Heart right ventricle (tissue), 16 donors: ENCODE measurements around the gene ABLIM2. TPM values are rescaled to one million over a fixed set of nuclear protein-coding genes. Genes with fewer than 3 reads are reported as not detected.

ENCODE experiments used
- ATAC-seq, 8 donors: fragments of 200-7000 bp; cut with Tn5 transposase; one replicate each; pipeline ENCODE4 v1.9.1; 2020; ENCODE audit warnings: mild to moderate bottlenecking in 8 of 8, moderate library complexity in 8 of 8, moderate number of reproducible peaks in 1 of 8
- DNase-seq, 2 donors: peaks; one replicate each; pipeline ENCODE4 v3.0.0-alpha.2; 2020
- H3K27ac ChIP-seq, 10 donors: fragments of 200-600 bp; sonication (generic) in 2 of 10; one replicate each; pipeline versions ENCODE4 v1.5.0 to v1.8.0; 2020 to 2022; ENCODE audit warnings: mild to moderate bottlenecking in 3 of 10
- H3K27me3 ChIP-seq, 7 donors: fragments of 200-600 bp; one replicate each; pipeline ENCODE4 v1.8.0; 2021 to 2022; ENCODE audit warnings: mild to moderate bottlenecking in 2 of 7
- H3K36me3 ChIP-seq, 9 donors: fragments of 200-600 bp; sonication (generic) in 1 of 9; one replicate each; pipeline versions ENCODE4 v1.5.0 to v1.8.0; 2020 to 2022; ENCODE audit warnings: mild to moderate bottlenecking in 2 of 9
- H3K4me1 ChIP-seq, 9 donors: fragments of 200-600 bp; sonication (generic) in 1 of 9; one replicate each; pipeline versions ENCODE4 v1.5.0 to v1.8.0; 2020 to 2022; ENCODE audit warnings: mild to moderate bottlenecking in 4 of 9
- H3K4me3 ChIP-seq, 10 donors: fragments of 200-600 bp; sonication (generic) in 2 of 10; one replicate each; pipeline versions ENCODE4 v1.5.0 to v1.8.0; 2020 to 2022; ENCODE audit warnings: mild to moderate bottlenecking in 7 of 10, moderate library complexity in 2 of 10
- H3K9me3 ChIP-seq, 11 donors: fragments of 200-600 bp in 10 of 11; sonication (generic) in 2 of 11; one replicate each; pipeline versions ENCODE4 v1.5.0 to v1.8.0; 2013 to 2022; ENCODE audit warnings: mild to moderate bottlenecking in 2 of 11, control low read depth in 1 of 11, moderate library complexity in 1 of 11
- CTCF ChIP-seq, 9 donors: fragments of 200-600 bp; sonication (generic) in 2 of 9; IDR thresholded peaks; one replicate each; pipeline versions ENCODE4 v1.5.0 to v1.8.0; 2021 to 2022; ENCODE audit warnings: antibody characterized with exemption in 9 of 9, mild to moderate bottlenecking in 5 of 9, moderate library complexity in 1 of 9
- WGBS, 2 donors: extraction: QIAGEN DNeasy Blood & Tissue Kit; methylation state at CpG; one replicate each; pipeline ENCODE4 v1.1.7; 2013; ENCODE audit warnings: inconsistent platforms in 1 of 2; 5-methylcytosine and 5-hydroxymethylcytosine counted together
- intact Hi-C, 10 donors: fragments of 100-400 bp; cut with DNase I; formaldehyde crosslinking; loops; one replicate each; pipeline versions ENCODE4 v1.11.1 to v1.14.2; 2022
- polyA plus RNA-seq, 2 donors: library from polyadenylated mRNA; stranded (reverse); fragments of 200-250 nt; gene quantifications; one replicate each; pipeline ENCODE4 v1.2.3, GENCODE V29; 2013
- total RNA-seq, 10 donors: library from RNA; stranded (reverse); fragmentation: NEBNext Ultra II Directional in 3 of 10; extraction: Animal tissue kit (Norgen Biotek cat#: 25700) in 3 of 10; gene quantifications; one replicate each; pipeline versions ENCODE4 v1.2.1 to v1.2.4, GENCODE V29; 2021 to 2023
- donor health status: Arrhythmogenic right ventricular cardiomyopathy.
- donor health status: ischemic (EF 13 %, LVEDD 7.1; RV severe dilation, severe dysfunction).
- donor health status: healthy with polysubstance abuse.
- donor health status: DM: no; HTN: yes; CAD: no.
- donor health status: DM: no; HTN: no; CAD: no.
- donor health status: ischemic (EF 25% LVEDD 6.9; RV normal size, moderate dysfunction).
- donor health status: ischemic (EF 25% LVEDD 5.7; RV mildly dilated, moderate dysfunction).
- donor health status: healthy.
- donor health status: DM: yes; HTN: yes; CAD: no.
- donor health status: Ischemic cardiomyopathy.
- donor health status: ischemic (EF 35%, LVEDD 5.7; RV mildly dilated, moderate dysfunction).
- donor health status: nonischemic (EF 11% LVEDD 7.7; RV severe dilation, severe dysfunction).
- donor health status: DM: yes; HTN: yes; CAD: no.
- donor health status: PGD.
- donor health status: ischemic (EF 29% LVEDD 5.4; RV normal size, mild dysfunction).
- donor health status: nonischemic (EF 23%, LVEDD 6.1; RV moderate dilation, normal function).

ABLIM2 gene
- total and polyA plus RNA-seq, 12 donors, result 7.2 to 27.8 (median 17.6) TPM

DNA sequence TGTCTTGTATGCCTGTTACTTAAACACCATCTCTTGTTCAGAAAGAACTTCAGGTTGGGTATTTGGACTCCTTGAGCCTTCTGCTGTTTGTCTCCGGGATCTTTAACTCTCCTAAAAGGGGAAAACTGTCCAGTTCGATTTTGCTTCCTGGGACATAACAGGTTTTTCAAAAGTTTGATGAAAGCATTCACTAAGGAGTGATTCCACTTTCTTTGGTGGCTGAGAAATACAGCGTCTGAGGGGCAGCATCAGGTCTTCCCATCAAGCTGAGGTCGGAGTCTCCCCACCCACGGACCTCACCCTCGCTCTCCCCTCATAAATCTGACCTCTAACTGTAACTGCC, 220.4 kb downstream of the ABLIM2 start:
- Histone ChIP-seq H3K27ac (peak overlapping the region in 8 of 10 donors; percentile 90 to 95 (median 92)), H3K4me3 (peak overlapping the region; percentile 77 to 93 (median 86)), H3K4me1 (peaks cover 0 to 33% (median 19%) of the 10 kb centered on the region in 9 donors), H3K9me3 (peaks cover 0 to 12% (median 0%) of the 10 kb centered on the region in 11 donors), H3K36me3 (peaks cover 0 to 4% (median 0%) of the 10 kb centered on the region in 9 donors), H3K27me3 (peaks cover 0 to 34% (median 0%) of the 10 kb centered on the region in 7 donors)
- peak in 2 of 8 donors; percentile 3 to 22 for ATAC-seq
- no peak for DNase-seq
- TF ChIP-seq CTCF (IDR thresholded peaks at IDR 0.05), result no peak
- intact Hi-C loops, result loop anchor here in 4 of 10 donors (2.0 to 10.0 kb wide), 4 partner anchors 47 to 136 kb away; no protein-coding TSS in a partner anchor
- WGBS, 2 donors, result 14 to 23% methylated on average over 6 of the region's 6 CpGs

- Histone ChIP-seq H3K4me1 (peaks cover 0 to 33% (median 19%) of the 10 kb centered on the region in 9 donors), H3K4me3 (peak overlapping the region in 5 of 10 donors; percentile 80 to 93 (median 89)), H3K27me3 (peaks cover 0 to 34% (median 0%) of the 10 kb centered on the region in 7 donors), H3K27ac (no peak overlapping the region), H3K9me3 (peaks cover 0 to 15% (median 0%) of the 10 kb centered on the region in 11 donors), H3K36me3 (peaks cover 0 to 4% (median 0%) of the 10 kb centered on the region in 9 donors)
- DNase-seq (no peak), ATAC-seq (no peak)
- intact Hi-C loops, result loop anchor here in 3 of 10 donors (5.0 to 10.0 kb wide), 3 partner anchors 48 to 135 kb away; no protein-coding TSS in a partner anchor
- no peak for TF ChIP-seq CTCF (IDR thresholded peaks at IDR 0.05)
- 88 to 96% methylated on average over 2 of the region's 2 CpGs for WGBS, 2 donors
Observed at GRCh38 chr4:7937006-7937405, 221.6 kb downstream of the ABLIM2 start.

DNA sequence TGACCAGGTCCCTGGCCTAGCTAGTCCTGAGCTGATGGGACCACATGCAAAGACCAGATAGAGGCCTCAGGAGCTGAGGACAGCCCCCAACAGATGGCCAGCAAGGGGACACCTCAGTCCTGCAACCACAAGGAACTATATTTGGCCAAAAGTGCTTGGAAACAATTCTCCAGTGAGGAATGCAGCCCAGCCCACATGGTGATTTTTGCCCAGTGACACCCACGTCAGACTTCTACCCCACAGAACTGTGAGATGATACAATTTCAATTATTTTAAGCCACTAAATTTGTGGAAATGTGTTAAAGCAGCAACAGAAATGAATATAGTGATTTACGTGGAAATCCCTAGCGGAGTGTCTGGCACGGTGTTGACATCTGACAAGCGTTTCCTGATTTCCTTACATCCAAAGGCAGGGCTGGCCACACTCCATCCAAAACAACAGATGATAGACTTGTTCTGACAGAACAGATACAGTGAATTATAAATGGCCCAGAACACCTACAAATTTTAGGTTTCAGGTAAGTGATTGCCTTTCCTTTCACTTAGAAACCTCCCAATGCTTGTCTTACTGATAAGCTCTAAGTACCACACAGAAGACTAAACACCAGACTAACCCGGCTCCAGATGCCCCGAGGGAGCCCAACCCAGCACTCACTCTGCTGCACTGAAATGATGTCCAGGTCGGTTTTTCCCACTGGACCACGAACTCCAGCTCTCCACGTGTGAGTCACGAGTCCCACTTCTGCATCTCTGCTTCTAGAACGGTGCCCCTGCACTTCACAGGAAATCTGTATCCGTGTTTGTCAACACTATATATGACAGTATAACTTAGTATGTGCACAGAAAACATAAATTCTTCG, 224.7 kb downstream of the ABLIM2 start:
- WGBS, 2 donors, result 59 to 64% methylated on average over 14 of the region's 14 CpGs
- TF ChIP-seq CTCF (IDR thresholded peaks at IDR 0.05), result no peak
- DNase-seq (no peak), ATAC-seq (no peak)
- H3K36me3 ChIP-seq, result peaks cover 0 to 4% (median 0%) of the 10 kb centered on the region in 9 donors
- intact Hi-C loops, result loop anchor here in 3 of 10 donors (5.0 to 10.0 kb wide), 4 partner anchors 33 to 129 kb away; no protein-coding TSS in a partner anchor
- H3K4me1 ChIP-seq, result peaks cover 0 to 44% (median 19%) of the 10 kb centered on the region in 9 donors
- H3K27me3 ChIP-seq, result peaks cover 0 to 16% (median 0%) of the 10 kb centered on the region in 7 donors
- H3K27ac ChIP-seq, result no peak overlapping the region
- H3K9me3 ChIP-seq, result peaks cover 0 to 15% (median 0%) of the 10 kb centered on the region in 11 donors
- no peak overlapping the region for H3K4me3 ChIP-seq

DNA sequence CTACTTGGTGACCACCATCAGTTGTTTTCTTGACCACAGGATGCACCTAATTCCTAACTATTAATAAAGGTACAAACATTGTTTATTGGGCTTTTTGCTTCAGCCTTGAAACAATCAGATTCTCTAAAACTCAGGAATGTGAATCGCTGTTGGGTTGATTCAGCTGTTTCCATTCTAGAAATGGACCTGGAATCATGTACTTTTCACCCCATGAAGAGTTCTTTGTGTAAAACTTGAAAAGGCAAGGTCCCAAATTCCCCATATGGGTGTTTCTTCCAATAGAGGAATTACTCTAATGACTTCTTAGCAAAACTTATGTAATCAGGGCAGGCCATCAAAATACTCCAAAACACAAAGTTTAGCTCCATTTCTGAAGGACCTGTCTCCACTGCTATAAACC, 226.3 kb downstream of the ABLIM2 start:
- TF ChIP-seq CTCF (IDR thresholded peaks at IDR 0.05), result no peak
- Histone ChIP-seq H3K9me3 (peaks cover 0 to 15% (median 0%) of the 10 kb centered on the region in 11 donors), H3K4me1 (peaks cover 0 to 34% (median 11%) of the 10 kb centered on the region in 9 donors), H3K36me3 (peaks cover 0 to 4% (median 0%) of the 10 kb centered on the region in 9 donors), H3K4me3 (no peak overlapping the region), H3K27ac (no peak overlapping the region), H3K27me3 (peaks cover 0 to under 1% (median 0%) of the 10 kb centered on the region in 7 donors)
- intact Hi-C loops, result loop anchor here in 3 of 10 donors (5.0 to 10.0 kb wide), 4 partner anchors 35 to 127 kb away; no protein-coding TSS in a partner anchor
- ATAC-seq, result no peak
- no peak for DNase-seq
- WGBS, 2 donors, result 82 to 90% methylated on average over 1 of the region's 1 CpG
